Peyer's patch (tissue), 4 donors: ENCODE data around the gene SEMA3C.

ENCODE experiments used
- CTCF ChIP-seq, 6 experiments: fragments of 450-650 bp in 4 of 6; fragments of 200-600 bp in 2 of 6; sonication (generic) in 1 of 6; IDR thresholded peaks; one replicate each; pipeline ENCODE4 v1.5.1; 2017 to 2019; ENCODE audit warnings: antibody characterized with exemption in 6 of 6, mild to moderate bottlenecking in 3 of 6, moderate library complexity in 1 of 6
- POLR2A ChIP-seq, 2 donors: fragments of 450-650 bp; IDR thresholded peaks; one replicate each; pipeline ENCODE4 v1.5.1; 2017; ENCODE audit warnings: antibody characterized with exemption in 2 of 2, mild to moderate bottlenecking in 2 of 2, moderate library complexity in 2 of 2

- TF ChIP-seq CTCF (IDR thresholded peaks at IDR 0.05) (no peak), POLR2A (IDR thresholded peaks at IDR 0.05) (no peak)
These were observed 62.1 kb downstream of the SEMA3C start for GRCh38 chr7:80856769-80857168.
